ENCODE data around the gene SLC46A1. TPM values are rescaled to one million over a fixed set of nuclear protein-coding genes. Genes with fewer than 3 reads are reported as not detected.

SLC46A1 gene
- total and polyA plus RNA-seq, 2 donors (not counting 1 experiment from before 2014, with no cell fraction given): 2.5 to 4.3 TPM

GRCh38 chr17:28350271-28350670 is 55.7 kb downstream of the SLC46A1 start:
- DNase-seq (no peak), ATAC-seq (ENCODE audit: low read depth) (no peak)
- H3K27me3 ChIP-seq (replicated peaks in 1 of 4; ENCODE audit: control extremely low read depth in 1 of 4, control insufficient read depth in 3 of 4, insufficient read depth in 4 of 4, low read length in 3 of 4): no peaks in the 10 kb centered on the region
- POLR2A ChIA-PET: no interaction called here
- Mint-ChIP-seq H3K27me3 (no peaks in the 10 kb centered on the region), H3K4me1 (no peaks in the 10 kb centered on the region), H3K4me3 (no peak overlapping the region), H3K9me3 (ENCODE audit: insufficient read depth) (no peaks in the 10 kb centered on the region), H3K27ac (no peak overlapping the region)
- 88% methylated on average over 1 of the region's 7 CpGs for WGBS (ENCODE audit: insufficient coverage)
- H3K4me2 ChIP-seq (replicated peaks; ENCODE audit: low read depth, low read length, poor library complexity, severe bottlenecking): no peak overlapping the region
- CTCF ChIA-PET: no interaction called here
- no peaks in the 10 kb centered on the region for H3K9me3 ChIP-seq (ENCODE audit: control extremely low read depth in 1 of 3, control insufficient read depth in 2 of 3, insufficient read depth in 1 of 3, low read length in 2 of 3)
- no peaks in the 10 kb centered on the region for H4K20me1 ChIP-seq (ENCODE audit: control insufficient read depth, insufficient read depth, low read length, poor library complexity, severe bottlenecking)
- H3K36me3 ChIP-seq (replicated peaks in 1 of 2; ENCODE audit: control extremely low read depth in 1 of 2, control insufficient read depth in 1 of 2, extremely low read depth in 1 of 2, insufficient read depth in 2 of 2, low read length in 1 of 2): peaks cover 0 to 79% of the 10 kb centered on the region in 2 experiments
- no peak overlapping the region for H2AFZ ChIP-seq (ENCODE audit: insufficient read depth, low read depth, low read length, poor library complexity, severe bottlenecking)
- H3K4me3 ChIP-seq (ENCODE audit: control extremely low read depth in 1 of 5, extremely low read depth in 1 of 5, insufficient read depth in 1 of 5, low read depth in 2 of 5, low read length in 4 of 5): no peak overlapping the region
- no peak for TF ChIP-seq EZH2 (IDR thresholded peaks at IDR 0.05; ENCODE audit: borderline replicate concordance, insufficient read depth, low read depth, low read length, poor library complexity, severe bottlenecking)
- TF ChIP-seq CTCF (IDR thresholded peaks at IDR 0.05): no peak
- no peaks in the 10 kb centered on the region for H3K4me1 ChIP-seq (ENCODE audit: control insufficient read depth in 2 of 2, insufficient read depth in 2 of 2, low read length in 2 of 2)
- H3K9ac ChIP-seq (ENCODE audit: low read length): no peak overlapping the region
- intact Hi-C loops (cut with micrococcal nuclease): no loop called here
- H3K79me2 ChIP-seq (ENCODE audit: control insufficient read depth, insufficient read depth, low read length): peaks cover 7% of the 10 kb centered on the region
- no peak overlapping the region for H3K27ac ChIP-seq (ENCODE audit: low read length in 2 of 2)

GRCh38 chr17:28348979-28349378 is 57.0 kb downstream of the SLC46A1 start:
- no peaks in the 10 kb centered on the region for H3K27me3 ChIP-seq (replicated peaks in 1 of 4; ENCODE audit: control extremely low read depth in 1 of 4, control insufficient read depth in 3 of 4, insufficient read depth in 4 of 4, low read length in 3 of 4)
- H3K27ac ChIP-seq (ENCODE audit: low read length in 2 of 2): no peak overlapping the region
- H3K4me2 ChIP-seq (replicated peaks; ENCODE audit: low read depth, low read length, poor library complexity, severe bottlenecking): no peak overlapping the region
- H3K9me3 ChIP-seq (ENCODE audit: control extremely low read depth in 1 of 3, control insufficient read depth in 2 of 3, insufficient read depth in 1 of 3, low read length in 2 of 3): no peaks in the 10 kb centered on the region
- Mint-ChIP-seq H3K4me3 (no peak overlapping the region), H3K27me3 (no peaks in the 10 kb centered on the region), H3K9me3 (ENCODE audit: insufficient read depth) (no peaks in the 10 kb centered on the region), H3K4me1 (no peaks in the 10 kb centered on the region), H3K27ac (no peak overlapping the region)
- DNase-seq (no peak), ATAC-seq (ENCODE audit: low read depth) (no peak)
- H3K9ac ChIP-seq (ENCODE audit: low read length): no peak overlapping the region
- peaks cover 0 to 84% of the 10 kb centered on the region in 2 experiments for H3K36me3 ChIP-seq (replicated peaks in 1 of 2; ENCODE audit: control extremely low read depth in 1 of 2, control insufficient read depth in 1 of 2, extremely low read depth in 1 of 2, insufficient read depth in 2 of 2, low read length in 1 of 2)
- CTCF ChIA-PET: no interaction called here
- 67% methylated on average over 3 of the region's 3 CpGs for WGBS (ENCODE audit: insufficient coverage)
- no peaks in the 10 kb centered on the region for H4K20me1 ChIP-seq (ENCODE audit: control insufficient read depth, insufficient read depth, low read length, poor library complexity, severe bottlenecking)
- intact Hi-C loops (cut with micrococcal nuclease): no loop called here
- TF ChIP-seq CTCF (IDR thresholded peaks at IDR 0.05): no peak
- no peak for TF ChIP-seq EZH2 (IDR thresholded peaks at IDR 0.05; ENCODE audit: borderline replicate concordance, insufficient read depth, low read depth, low read length, poor library complexity, severe bottlenecking)
- H3K79me2 ChIP-seq (ENCODE audit: control insufficient read depth, insufficient read depth, low read length): peaks cover 3% of the 10 kb centered on the region
- POLR2A ChIA-PET: no interaction called here
- no peak overlapping the region for H3K4me3 ChIP-seq (ENCODE audit: control extremely low read depth in 1 of 5, extremely low read depth in 1 of 5, insufficient read depth in 1 of 5, low read depth in 2 of 5, low read length in 4 of 5)
- no peaks in the 10 kb centered on the region for H3K4me1 ChIP-seq (ENCODE audit: control insufficient read depth in 2 of 2, insufficient read depth in 2 of 2, low read length in 2 of 2)
- H2AFZ ChIP-seq (ENCODE audit: insufficient read depth, low read depth, low read length, poor library complexity, severe bottlenecking): no peak overlapping the region
